HG02588 (cell line): Measurements from ENCODE around the gene ZNF780A.
"Not testable (repeated sequence)": the region's sequence is repeated elsewhere in the genome, so short reads cannot be mapped to it uniquely, and the experiment has no call there.

Experiments
- ATAC-seq: cut with Tn5 transposase; IDR thresholded peaks from one replicate; pipeline ENCODE4 v1.9.1; 2021; ENCODE audit warnings: mild to moderate bottlenecking, moderate library complexity; ENCODE audit not compliant: unreplicated experiment

Gene ZNF780A

DNA sequence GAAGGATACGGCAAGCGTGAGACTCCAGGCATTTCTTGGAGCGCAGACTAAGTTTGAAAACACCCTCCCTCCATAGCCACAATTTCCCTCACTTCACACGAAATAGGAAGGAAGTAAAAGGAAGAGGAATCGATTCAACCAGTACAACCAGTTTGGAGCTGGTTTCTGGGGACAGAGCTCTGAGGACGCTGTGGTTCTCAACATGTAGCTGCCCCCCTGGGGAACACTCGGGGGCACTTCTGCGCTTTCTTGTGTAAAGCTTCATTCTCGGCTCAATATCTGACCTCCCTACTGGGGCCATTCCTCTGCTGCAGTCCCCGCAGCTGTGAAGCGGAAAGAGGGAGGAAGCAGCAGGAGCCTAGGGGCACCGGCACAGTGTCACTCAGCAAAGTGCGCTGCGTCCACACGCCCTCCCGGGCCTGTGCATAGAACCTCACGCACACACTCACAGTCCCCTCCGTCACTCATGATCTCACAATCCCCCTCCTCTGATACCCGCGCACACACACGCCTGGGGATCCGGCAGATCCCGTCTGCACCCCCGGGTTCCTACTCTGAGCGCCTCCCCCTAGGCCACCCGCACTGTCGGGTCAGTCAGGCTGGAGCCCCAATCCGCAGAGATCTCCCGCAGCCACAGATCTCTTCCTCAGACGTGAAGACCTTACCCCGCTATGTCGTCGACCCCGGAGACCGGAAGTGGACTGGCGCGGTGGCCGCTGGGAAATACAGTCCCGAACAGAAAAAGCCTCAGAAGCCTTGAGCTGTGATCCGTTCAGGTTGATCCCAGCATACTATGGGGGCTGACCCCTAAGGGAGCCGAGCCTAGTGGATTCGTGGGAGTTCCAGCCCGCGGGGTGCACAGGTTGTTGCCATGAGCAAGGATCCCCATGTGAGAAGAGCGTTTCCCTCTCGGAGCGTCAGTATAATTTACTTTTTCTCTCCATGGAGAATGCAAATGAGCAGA lies at the start of gene ZNF780A:
Gene ZNF780A, minus strand, starts transcription at position 703 of the 964 bp plus-strand sequence. CDS start 6,190 bp downstream, outside the sequence.
- ATAC-seq = peak; percentile 72

GRCh38 chr19:40139533-40140287 lies 49.0 kb upstream of the ZNF780A start:
- ATAC-seq = no peak

DNA sequence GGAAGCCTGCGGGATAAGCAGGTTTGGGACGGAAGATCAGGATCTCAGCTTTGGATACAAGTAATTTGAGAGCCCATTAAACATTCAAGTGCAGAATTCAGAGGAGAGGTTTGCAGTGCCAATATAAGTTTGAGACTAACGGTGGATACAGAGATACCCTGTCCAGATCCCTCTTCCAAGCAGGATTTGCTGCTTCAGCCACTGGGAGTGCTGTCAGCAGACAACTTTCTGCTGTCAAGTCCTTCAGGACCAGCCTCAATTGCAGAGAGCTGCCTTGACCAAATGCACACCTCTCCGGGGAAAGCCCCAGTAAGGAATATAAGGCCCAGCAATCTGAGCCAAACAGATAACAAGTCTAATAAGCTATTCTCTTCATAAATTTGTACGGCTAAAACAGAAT lies 46.1 kb upstream of the ZNF780A start:
- no peak for ATAC-seq

- ATAC-seq = no peak
Observed at GRCh38 chr19:40134866-40135265, 44.1 kb upstream of the ZNF780A start.

DNA sequence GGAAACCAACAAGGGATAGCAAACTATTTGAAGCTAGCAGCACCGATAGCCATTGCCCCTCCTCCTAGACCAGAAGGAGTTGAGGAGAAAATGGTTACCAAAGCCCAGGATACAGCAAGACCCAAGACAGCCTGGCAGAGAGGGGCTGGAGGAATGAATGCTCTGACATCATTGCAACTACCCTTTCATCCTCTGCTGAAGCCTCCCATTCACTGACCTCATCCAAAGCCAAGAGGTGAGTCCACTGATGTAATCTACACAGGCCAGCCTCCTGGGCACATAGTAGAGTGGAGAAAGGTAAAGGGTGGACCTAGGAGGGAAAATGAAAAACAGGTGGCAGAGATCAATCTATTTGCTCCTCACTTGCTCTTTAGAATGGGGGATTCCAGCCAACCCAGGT lies 42.7 kb upstream of the ZNF780A start:
- ATAC-seq = no peak

DNA sequence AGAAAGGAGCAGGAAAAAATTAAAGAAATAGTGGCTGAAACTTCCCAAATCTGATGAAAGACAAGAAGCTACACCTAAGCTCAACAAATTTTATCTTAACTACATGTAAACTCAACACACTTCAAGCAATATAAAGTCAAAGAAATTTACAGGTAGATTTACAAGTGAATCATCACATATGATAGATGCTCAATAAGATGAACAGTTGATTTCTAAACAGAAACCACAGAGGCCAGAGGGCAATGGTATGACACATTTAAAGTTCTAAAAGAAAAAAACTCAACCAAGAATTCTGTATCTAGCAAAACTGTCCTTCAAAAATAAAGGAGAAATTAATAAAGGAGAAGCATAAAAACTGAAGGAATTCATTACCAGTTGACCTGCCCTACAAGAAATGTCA lies 39.3 kb upstream of the ZNF780A start:
- ATAC-seq = no peak

DNA sequence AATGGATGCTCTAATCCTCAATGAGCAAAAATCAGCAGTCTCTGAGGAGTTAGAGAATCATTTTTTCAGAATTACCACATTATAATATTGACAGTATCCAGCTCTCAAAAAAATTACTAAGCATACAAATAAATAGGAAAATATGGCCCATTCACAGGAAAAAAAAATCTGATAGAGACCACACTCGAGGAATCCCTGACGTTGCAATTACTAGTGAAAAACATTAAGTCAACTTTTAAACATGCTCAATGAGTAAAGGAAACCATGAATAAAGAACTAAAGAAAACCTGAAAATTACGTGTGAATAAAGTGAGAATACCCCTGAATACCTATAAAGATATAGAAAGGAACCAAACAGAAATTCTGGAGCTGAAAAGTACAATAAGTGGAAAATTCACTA lies 38.7 kb upstream of the ZNF780A start:
- no peak for ATAC-seq

GRCh38 chr19:40128991-40129390 lies 38.2 kb upstream of the ZNF780A start:
- no peak for ATAC-seq

GRCh38 chr19:40119380-40119779 lies 28.6 kb upstream of the ZNF780A start:
- ATAC-seq = no peak

GRCh38 chr19:40118638-40119037 lies 27.9 kb upstream of the ZNF780A start:
- ATAC-seq = not testable (repeated sequence)

DNA sequence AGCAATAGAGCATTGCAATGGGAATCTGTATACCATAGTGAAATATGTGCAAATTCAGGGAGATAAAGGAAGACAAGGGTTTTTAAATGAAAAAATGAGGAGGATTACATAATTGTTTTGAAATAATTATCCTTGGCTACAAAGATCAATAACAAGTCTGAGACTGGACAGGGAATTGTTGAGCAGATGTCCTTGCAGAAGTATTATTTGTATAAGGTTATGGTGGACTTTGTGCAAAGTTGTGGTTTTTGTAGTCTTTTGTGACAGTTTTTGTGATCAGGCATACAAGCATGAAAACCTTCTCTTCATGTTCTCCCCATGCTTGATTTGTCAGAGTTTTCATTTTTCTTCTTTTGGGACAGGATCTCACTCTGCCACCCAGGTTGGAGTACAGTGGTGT lies 25.3 kb upstream of the ZNF780A start:
- ATAC-seq = no peak

GRCh38 chr19:40114119-40114518 lies 23.4 kb upstream of the ZNF780A start:
- ATAC-seq = not testable (repeated sequence)

DNA sequence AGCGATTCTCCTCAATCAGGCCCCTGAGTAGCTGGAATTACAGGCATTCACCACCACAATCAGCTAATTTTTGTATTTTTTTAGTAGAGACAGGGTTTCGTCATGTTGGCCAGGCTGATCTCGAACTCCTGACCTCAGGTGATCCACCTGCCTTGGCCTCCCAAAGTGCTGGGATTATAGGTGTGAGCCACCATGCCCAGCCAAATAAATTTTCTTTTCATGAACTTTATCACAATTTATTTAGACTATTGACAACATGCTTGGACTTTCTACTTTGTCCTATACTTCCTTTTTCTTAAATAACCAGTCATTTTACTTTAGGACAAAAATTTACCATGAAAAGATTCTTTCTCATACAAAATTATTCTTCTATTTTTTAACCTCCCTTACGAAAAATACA lies 21.5 kb upstream of the ZNF780A start:
- ATAC-seq = not testable (repeated sequence)

DNA sequence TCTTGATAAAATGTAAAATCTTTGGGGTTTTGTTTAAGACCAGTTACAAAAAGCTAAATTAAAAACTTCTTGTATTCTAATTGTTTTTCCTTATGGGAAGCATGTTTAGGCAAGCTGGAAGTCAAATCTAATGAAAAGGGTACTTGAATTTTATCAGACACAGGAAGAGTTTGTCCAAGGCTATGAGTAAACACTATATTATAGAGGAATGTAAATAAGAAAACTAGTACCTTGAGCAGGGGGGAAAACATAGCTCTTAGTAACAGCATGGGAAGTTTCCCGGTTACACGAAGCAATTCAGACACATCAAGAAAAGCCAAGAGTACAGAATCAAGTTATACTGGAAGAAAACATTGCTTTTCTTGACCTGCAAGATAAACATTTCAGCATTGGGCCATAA lies 19.8 kb upstream of the ZNF780A start:
- ATAC-seq = no peak

GRCh38 chr19:40104754-40105153 lies 14.0 kb upstream of the ZNF780A start:
- ATAC-seq = no peak

DNA sequence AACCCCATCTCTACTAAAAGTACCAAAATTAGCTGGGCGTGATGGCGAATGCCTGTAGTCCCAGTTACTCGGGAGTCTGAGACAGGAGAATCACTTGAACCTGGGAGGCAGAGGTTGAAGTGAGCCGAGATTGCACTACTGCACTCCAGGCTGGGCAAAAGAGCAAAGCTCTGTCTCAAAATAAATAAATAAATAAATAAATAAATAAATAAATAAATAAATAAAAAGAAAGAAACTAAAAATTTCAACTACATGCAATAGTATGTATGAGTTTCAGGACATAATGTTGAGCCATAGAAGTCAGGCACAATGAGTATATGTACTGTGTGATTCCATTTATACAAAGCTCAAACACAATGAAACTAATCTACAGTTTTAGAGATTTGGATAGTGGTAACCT lies 12.9 kb upstream of the ZNF780A start:
- no peak for ATAC-seq

DNA sequence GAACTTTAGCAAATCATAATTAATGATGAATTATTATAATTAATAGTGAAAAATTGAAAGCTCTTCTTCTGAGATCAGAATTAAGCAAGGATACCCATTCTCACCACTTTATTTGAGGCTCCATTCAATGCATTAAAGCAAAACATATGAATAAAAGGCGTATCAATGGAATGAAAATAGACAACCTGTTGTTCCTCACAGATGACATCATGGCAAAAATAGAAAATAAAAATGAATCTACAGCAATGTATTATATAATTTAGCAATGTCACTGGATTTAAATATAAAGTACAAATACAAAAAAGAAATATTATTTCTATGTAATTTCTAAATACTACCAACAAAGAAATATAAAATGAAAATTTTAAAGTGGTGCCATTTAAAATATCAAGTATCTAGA lies 11.1 kb upstream of the ZNF780A start:
- no peak for ATAC-seq

- no peak for ATAC-seq
Observed at GRCh38 chr19:40093416-40093815, 2.7 kb upstream of the ZNF780A start.

DNA sequence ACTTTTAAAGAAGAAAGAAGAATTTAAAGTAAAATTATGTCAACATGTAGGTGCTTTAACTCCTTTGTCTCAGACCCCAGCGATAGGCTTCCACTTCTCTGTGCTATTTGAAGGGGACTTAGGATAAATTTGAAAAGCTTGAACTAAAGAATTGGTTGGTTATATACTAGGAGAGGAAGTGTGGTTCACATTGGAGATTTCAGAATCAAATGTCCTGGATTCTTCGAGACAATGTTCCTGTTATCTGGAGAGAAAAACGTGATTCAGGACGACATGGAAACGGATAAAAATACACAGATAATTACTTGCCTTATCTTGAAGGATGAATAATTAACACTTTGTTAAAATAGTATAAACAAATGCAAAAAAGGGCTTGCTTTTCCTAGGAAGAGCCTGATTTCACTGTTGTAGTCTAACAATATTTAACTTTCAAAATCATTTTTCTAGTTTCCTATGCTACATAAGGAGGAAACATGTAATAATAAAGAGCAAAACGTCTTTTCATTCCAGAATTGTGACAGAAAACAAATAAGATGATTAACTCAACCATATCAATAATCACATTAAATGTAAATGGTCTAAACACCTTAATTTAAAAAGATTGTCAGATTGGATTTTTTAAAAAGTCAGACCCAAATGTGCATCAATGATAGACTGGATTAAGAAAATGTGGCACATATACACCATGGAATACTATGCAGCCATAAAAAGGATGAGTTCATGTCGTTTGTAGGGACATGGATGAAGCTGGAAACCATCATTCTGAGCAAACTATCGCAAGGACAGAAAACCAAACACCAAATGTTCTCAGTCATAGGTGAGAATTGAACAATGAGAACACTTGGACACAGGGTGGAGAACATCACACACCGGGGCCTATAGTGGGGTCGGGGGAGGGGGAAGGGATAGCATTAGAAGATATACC lies 724 bp upstream of the ZNF780A start:
- no peak for ATAC-seq

DNA sequence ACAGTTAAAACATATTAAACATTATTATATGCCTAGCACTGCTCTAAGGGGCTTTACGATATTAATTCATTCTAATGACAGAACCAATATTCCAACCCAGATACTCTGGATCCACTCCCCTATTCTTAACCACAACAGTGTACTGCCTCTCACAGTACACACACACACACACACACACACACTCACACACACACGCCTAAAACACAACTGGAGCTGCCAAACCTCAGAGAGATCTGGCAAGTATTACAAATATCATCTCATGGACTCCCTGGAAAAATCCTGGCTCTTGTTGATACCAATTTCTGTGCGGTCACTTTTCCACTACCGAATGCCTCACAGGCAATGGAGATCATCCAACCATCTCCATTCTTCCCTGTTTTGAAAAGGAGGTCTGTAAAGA lies 1.3 kb downstream of the ZNF780A start:
- no peak for ATAC-seq
